ENCODE data around the gene LTB. TPM values are rescaled to one million over a fixed set of nuclear protein-coding genes. Genes with fewer than 3 reads are reported as not detected.

LTB gene
- total RNA-seq, 4 donors from 2014 or later: not detected

DNA sequence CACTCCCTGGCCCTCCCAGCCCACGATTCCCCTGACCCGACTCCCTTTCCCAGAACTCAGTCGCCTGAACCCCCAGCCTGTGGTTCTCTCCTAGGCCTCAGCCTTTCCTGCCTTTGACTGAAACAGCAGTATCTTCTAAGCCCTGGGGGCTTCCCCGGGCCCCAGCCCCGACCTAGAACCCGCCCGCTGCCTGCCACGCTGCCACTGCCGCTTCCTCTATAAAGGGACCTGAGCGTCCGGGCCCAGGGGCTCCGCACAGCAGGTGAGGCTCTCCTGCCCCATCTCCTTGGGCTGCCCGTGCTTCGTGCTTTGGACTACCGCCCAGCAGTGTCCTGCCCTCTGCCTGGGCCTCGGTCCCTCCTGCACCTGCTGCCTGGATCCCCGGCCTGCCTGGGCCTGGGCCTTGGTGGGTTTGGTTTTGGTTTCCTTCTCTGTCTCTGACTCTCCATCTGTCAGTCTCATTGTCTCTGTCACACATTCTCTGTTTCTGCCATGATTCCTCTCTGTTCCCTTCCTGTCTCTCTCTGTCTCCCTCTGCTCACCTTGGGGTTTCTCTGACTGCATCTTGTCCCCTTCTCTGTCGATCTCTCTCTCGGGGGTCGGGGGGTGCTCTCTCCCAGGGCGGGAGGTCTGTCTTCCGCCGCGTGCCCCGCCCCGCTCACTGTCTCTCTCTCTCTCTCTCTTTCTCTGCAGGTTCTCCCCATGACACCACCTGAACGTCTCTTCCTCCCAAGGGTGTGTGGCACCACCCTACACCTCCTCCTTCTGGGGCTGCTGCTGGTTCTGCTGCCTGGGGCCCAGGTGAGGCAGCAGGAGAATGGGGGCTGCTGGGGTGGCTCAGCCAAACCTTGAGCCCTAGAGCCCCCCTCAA, 9.9 kb downstream of the LTB start, which contains the start of gene LTA:
Gene LTA (plus strand): TSS at position 249 of the 871 bp plus-strand sequence. CDS start 454 bp downstream, at position 703.
- Histone ChIP-seq H3K4me1 (no peaks in the 10 kb centered on the region), H3K4me3 (replicated peaks in 1 of 3) (no peak within 1 kb of the TSS), H3K9me3 (no peaks in the 10 kb centered on the region), H3K27ac (no peak within 1 kb of the TSS), H3K36me3 (no peaks in the 10 kb centered on the region), H3K27me3 (no peaks in the 10 kb centered on the region)
- TF ChIP-seq, protein P1, sequence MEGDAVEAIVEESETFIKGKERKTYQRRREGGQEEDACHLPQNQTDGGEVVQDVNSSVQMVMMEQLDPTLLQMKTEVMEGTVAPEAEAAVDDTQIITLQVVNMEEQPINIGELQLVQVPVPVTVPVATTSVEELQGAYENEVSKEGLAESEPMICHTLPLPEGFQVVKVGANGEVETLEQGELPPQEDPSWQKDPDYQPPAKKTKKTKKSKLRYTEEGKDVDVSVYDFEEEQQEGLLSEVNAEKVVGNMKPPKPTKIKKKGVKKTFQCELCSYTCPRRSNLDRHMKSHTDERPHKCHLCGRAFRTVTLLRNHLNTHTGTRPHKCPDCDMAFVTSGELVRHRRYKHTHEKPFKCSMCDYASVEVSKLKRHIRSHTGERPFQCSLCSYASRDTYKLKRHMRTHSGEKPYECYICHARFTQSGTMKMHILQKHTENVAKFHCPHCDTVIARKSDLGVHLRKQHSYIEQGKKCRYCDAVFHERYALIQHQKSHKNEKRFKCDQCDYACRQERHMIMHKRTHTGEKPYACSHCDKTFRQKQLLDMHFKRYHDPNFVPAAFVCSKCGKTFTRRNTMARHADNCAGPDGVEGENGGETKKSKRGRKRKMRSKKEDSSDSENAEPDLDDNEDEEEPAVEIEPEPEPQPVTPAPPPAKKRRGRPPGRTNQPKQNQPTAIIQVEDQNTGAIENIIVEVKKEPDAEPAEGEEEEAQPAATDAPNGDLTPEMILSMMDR (IDR thresholded peaks at IDR 0.05): no peak
- TF ChIP-seq POLR2A (IDR thresholded peaks at IDR 0.05): no peak
- intact Hi-C loops (cut with DNase I): no loop called here
- DNase-seq: no peak
- 86 to 89% methylated on average over 27 of the region's 27 CpGs for WGBS, 2 donors

DNA sequence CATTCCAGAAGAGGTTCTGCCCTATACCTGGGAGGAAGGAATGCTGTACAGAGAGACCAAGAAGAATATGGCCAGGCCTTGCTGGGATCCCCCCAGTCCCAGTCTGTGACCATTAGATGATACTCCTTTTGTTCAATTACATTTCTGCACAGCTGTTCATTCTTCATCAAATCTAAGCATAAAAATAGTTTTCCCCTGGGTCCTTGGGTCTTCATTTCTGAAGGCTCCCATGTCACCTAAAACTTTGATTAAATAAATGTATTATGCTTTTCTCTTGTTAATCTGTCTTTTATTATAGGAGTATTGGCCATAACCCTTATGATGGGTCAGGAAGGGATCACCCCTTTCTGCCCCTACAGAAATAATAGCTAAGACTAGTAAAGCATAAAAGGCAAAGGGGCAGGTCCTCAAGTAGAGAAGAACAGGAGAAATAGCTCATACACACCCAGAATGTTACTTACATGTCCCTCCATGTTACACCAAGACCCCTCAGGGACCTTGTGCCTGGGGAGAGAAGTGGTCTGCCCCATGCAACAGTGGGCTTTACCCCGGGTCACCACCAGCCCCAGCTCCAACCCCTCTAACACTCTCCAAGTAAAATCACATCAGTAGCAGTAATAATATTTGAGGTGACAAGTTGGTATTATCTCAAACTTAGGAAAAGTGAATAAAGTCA, 12.2 kb downstream of the LTB start:
- Histone ChIP-seq H3K27me3 (no peaks in the 10 kb centered on the region), H3K9me3 (no peaks in the 10 kb centered on the region), H3K36me3 (no peaks in the 10 kb centered on the region), H3K27ac (no peak overlapping the region), H3K4me1 (no peaks in the 10 kb centered on the region), H3K4me3 (replicated peaks in 1 of 3) (no peak overlapping the region)
- intact Hi-C loops (cut with DNase I): no loop called here
- DNase-seq: no peak
- no peak for TF ChIP-seq POLR2A (IDR thresholded peaks at IDR 0.05)
- TF ChIP-seq, protein P1 (IDR thresholded peaks at IDR 0.05): no peak
- 70 to 80% methylated on average over 1 of the region's 1 CpG for WGBS, 2 donors

DNA sequence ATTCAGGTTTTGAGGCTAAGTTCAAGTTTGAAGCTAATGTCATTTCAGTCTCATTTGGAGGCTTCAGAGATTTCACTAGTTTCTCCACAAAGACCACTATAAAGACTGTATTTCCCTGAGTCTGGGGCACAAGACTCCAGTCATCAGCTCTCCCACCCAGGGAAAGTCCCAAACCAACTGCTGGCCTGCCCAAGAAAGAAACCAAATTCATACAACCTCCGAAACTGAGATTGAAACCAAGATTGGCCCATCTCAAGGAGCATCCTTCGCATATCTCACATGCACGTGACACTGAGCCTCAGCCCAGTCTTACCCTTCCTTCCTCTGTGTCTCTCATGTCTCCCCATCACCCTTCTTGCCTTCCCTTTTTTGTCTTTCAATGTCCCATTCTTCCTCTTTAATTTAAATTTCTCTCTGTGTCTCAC, 13.7 kb downstream of the LTB start:
- WGBS, 2 donors: 55 to 82% methylated on average over 3 of the region's 3 CpGs
- intact Hi-C loops (cut with DNase I): no loop called here
- Histone ChIP-seq H3K27ac (no peak overlapping the region), H3K4me3 (replicated peaks in 1 of 3) (no peak overlapping the region), H3K9me3 (no peaks in the 10 kb centered on the region), H3K27me3 (no peaks in the 10 kb centered on the region), H3K36me3 (no peaks in the 10 kb centered on the region), H3K4me1 (no peaks in the 10 kb centered on the region)
- no peak for DNase-seq
- no peak for TF ChIP-seq POLR2A (IDR thresholded peaks at IDR 0.05)
- TF ChIP-seq, protein P1 (IDR thresholded peaks at IDR 0.05): no peak

DNA sequence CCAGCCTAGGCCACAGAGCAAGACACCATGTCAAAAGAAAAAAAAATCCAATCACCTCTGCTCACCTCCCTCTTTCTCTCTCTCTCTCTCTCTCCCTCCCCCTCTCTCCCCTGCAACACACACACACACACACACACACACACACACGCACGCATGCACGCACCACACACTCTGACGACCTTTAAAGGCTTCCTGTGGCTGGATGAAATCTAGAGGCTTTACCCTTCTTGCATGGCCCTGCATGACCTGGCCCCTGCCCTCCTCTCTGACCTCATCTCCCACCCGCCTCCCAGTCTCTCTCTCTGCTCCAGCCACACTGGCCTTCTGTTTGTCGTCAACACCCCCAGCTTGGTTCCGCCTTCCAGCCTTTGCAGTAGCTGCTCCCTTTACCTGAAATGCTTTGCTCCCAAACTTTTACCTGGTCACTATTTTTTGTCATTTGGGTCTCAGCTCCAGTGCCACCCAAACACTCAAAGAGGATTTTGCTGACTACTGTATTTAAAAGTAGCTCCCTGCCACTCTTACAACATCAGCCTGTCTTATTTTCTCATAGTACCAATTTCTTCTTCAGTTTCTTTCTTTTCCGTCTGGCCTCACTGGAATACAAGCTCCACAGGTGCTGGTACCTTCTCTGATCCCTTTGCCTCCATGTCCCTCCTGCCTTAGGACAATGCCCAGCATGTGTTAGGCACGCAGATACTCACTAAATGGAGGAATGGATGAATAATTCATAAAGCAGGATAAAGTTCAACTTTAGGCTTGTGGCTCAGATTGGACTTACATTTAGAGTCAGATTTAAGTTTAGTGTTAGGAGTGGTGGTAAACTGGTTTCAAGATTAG, 14.5 kb downstream of the LTB start:
- H3K4me1 ChIP-seq: no peaks in the 10 kb centered on the region
- H3K9me3 ChIP-seq: no peaks in the 10 kb centered on the region
- 42 to 55% methylated on average over 9 of the region's 9 CpGs for WGBS, 2 donors
- H3K27me3 ChIP-seq: no peaks in the 10 kb centered on the region
- no peak overlapping the region for H3K27ac ChIP-seq
- TF ChIP-seq, protein P1 (IDR thresholded peaks at IDR 0.05): no peak
- TF ChIP-seq POLR2A (IDR thresholded peaks at IDR 0.05): no peak
- intact Hi-C loops (cut with DNase I): no loop called here
- DNase-seq: no peak
- no peaks in the 10 kb centered on the region for H3K36me3 ChIP-seq
- H3K4me3 ChIP-seq (replicated peaks in 1 of 3): no peak overlapping the region

Measured in thyroid gland (tissue), 4 donors.